GM19438 (cell line): ENCODE data around the gene MUC5AC.
"Not testable (repeated sequence)": the region's sequence is repeated elsewhere in the genome, so short reads cannot be mapped to it uniquely, and the experiment has no call there.

Experiments used
- ATAC-seq: cut with Tn5 transposase; IDR thresholded peaks from one replicate; pipeline ENCODE4 v1.9.1; 2021; ENCODE audit warnings: low read depth; ENCODE audit not compliant: unreplicated experiment

Gene MUC5AC

DNA sequence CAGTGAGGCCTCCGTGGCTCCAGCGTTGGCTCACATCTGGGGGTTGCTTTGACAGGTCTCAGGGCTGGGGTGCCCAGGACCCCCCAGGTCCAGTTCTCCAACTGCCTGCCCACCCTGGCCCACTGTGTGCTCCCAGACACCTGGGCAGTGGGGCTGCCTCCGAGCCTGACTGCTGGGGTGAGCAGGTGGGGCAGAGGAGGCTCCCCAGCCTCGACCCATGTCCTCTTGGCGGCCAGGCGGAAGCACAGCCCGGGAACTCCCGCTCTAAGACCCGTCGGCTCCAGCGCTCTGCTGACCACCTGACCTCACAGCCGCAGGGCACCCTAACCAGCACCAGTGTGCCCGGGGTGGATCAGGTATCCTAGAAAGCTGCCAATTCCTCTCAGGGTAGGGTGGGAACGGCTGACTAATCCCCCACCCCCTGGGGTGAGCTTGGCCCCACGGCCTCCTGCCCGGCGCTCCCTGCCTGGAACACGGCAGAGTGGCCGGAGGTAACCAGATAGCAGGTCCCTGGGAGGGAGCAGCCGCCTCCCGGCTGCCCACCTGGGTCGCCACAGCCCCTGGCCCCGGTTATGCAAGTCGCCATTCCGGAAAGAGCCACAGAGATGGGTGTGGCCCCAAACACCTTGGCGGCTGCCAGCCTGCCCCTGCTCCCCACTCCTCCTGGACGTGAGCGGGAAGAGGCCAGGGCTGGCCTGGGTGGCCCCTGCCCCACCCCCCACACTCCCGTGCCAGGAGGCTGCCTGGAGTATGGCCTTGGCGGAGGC, 45.9 kb downstream of the MUC5AC start:
- no peak for ATAC-seq

DNA sequence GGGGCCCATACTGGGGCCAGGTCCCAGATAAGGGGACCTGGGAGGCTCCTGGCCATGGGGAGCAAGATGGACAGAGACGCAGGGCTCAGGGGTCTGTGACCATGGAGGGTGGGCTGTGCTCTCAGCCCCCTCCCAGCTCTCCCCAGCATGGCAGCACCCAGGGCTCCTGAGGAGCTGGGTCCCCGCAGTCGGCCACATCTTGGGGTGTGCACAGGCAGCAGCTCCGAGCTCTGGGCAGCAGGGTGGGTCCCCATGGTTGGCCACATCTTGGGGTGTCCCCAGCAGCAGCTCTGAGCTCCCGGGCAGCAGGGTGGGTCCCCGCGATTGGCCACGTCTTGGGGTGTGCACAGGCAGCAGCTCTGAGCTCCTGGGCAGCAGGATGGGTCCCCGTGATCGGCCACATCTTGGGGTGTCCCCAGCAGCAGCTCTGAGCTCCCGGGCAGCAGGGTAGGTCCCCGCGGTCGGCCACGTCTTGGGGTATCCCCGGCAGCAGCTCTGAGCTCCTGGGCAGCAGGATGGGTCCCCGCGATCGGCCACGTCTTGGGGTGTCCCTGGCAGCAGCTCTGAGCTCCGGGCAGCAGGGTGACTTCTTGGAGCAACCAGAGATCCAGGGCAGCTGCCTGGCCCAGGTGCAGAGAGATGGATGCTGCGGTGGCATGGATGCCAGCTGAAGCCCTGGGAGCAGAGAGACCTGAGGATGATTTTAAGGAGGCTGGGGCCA, 46.8 kb downstream of the MUC5AC start:
- ATAC-seq = no peak

DNA sequence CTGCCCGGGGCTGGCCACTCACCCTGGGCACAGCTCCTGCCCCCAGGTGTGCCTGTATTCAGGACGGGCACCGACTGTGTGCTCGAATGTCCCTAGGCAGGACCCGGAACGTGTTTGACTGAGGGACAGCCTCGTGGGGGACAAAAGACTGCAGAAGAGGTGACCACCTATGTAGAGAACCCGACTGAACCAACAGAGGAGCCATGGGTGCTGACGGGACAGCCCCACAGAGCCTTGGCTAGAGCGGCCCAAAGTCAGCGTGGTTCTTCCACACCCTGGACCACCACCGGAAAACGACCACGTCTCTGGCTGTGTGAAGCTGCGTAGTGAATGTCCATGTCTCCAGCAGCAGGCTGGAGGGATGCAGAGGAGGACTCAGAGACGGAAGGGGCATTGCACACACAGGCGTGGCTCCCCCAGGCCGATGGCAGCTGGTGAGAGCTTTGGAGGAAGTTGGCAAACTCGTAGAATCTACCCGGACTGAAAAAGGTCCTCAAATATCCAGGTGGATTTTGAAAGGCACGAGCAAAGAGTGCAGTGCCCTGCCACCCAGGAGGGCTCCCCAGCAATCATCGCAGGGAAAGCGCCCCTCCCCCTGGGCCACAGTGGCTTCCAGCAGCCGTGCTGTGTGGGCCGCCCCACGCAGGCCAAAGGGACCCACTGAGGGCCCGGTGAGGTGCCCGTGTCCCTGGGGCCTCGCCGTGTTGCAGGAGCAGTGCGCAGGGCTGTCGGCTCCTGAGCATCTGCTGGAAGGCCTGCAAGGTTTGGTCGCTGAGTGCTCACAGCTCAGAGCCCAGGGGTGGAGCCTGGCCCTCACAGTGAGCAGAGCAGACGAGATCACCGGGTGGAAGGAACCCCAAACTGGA, 47.6 kb downstream of the MUC5AC start:
- ATAC-seq = no peak

DNA sequence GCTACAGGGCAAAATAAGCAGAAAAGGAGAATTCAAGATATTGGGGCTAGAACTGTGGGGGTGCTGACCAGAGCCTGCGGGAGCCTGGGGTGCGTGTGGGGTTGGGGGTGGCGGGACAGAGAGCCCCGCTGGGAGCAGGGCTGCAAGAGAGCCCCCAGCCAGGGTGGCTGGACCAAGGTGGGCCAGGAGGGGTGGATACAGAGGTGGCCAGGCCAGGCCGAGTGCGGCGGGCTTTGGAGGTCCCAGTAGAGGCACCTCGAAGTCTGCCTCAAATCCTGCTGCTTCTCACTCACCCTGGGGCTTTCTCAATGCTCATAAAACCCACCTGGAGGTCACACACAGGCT, 48.2 kb downstream of the MUC5AC start:
- ATAC-seq = no peak

DNA sequence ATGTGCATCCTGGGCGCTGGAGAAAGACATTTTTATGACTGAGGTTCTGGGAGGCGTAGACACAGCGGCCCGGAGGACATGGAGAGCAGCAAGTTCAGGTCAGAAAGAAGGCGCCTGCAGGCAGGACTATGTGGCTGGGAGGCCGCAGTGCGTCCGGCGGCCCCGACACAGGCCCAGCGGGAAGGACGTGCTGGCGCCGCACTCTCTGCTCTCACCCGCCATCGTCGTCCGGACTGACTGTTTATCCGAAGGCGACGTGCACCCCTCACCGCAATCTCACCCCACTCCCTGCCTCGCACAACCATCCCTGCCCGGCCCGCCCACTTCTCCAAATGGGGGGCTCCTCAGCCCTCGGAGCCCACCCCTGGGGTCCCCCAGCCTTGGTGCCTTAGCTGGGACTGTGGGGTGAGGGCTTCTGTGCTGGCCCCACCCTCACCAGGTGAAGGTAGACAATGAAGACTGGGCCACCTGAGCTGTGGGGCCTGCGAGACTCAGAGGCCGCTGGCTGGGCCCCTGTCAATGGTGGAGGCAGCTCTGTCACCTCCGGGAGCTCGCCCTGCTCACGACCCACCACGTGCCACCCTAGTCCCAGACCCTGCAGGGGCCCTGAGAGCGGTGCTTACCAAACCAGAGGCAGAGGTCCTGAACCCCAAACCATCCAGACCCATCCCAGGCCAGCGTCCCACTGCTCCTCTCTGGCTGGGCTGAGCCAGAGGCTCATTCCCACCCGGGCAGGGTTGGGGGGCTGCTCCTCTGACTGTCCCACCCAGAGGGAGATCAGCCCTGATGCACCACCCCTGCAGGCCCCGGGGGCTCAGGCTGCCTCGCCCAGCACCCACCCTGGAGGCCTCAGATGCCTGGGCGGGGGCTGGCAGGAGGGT, 48.9 kb downstream of the MUC5AC start:
- ATAC-seq = no peak

DNA sequence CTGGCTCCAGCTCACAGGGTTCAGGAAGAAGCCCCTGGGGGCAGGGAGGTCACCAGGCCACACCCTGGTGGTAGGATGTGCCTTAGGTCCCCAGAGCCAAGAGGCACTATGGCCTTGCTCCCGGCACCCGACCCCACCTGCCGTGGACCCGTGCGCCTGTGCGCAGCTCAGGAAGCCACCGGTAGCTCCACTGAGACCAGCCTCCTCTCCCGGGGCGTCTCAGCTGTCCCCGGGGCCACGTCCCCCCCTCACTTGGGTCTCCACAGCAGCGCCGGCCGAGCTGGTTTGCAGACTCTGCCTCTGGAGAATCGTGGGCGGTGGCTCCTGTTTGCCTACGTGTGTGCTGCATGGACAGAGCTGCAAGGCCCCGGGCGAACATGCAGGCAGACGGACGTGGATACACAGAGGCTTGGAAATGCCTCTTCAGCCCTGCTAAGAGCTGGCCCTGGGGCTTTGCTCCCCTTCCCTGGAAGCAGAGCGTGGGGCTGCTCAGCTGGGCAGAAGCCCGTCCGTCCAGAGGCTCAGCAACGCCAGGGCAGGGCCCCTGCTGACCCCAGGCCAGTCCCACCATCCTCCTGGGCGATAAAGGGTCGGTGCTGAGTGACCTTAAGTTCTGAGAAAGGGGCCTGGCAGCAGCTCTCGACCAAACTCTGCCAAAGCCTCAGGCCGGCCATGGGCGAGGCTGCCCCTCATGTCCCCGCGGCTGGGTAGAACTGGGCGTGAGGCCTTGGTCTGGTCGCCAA, 49.8 kb downstream of the MUC5AC start:
- no peak for ATAC-seq

DNA sequence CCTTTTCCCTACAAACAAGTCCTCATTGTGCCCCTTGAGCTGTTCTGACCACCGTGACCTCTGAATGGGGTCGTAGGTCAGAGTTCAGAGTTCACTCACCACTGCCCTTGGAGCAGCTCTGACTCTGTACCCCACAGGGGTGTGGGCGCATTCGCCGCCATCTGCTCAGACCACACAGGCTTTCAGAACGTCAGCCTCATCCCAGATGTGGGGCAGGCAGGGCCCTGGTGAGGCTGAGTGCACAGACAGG, 50.3 kb downstream of the MUC5AC start:
- no peak for ATAC-seq

DNA sequence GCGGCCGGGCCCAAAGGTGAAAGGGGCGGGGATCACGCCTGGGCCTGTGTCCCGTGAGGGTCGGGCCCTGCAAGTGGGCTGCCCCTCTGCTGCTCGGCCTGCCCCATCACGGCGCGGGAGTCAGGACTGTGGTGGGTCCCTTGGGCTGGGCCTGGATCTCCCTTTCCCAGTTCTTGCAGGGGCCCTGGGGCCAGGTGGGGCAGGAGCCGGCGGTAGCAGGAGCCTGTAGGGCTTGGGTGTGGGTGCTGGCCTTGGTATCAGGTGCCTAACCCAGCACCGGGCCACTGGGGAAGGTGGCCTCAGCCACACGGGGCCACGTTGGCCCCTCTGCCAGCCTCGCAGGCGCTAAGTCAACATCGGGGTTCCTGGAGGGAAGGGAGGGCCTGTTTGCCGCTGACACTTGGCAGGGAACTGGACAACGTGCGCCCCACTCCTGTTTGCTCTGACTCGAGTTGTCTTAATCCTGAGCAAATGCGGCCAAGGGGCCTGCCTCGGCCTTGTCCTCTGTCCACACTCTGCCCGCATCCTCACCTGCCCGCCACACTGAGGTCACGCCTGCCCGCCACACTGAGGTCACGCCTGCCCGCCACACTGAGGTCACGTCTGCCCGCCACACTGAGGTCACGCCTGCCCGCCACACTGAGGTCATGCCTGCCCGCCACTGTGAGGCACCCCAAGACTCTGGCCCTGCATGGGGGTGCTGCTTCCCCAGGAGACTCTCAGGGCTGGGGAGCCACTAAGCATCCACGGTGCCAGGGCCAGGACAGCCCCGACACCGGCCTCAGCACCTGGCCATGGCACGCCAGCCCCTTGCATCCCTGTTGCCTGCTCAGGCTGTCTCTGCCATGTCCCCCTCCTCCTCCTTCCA, 50.9 kb downstream of the MUC5AC start:
- ATAC-seq = no peak

DNA sequence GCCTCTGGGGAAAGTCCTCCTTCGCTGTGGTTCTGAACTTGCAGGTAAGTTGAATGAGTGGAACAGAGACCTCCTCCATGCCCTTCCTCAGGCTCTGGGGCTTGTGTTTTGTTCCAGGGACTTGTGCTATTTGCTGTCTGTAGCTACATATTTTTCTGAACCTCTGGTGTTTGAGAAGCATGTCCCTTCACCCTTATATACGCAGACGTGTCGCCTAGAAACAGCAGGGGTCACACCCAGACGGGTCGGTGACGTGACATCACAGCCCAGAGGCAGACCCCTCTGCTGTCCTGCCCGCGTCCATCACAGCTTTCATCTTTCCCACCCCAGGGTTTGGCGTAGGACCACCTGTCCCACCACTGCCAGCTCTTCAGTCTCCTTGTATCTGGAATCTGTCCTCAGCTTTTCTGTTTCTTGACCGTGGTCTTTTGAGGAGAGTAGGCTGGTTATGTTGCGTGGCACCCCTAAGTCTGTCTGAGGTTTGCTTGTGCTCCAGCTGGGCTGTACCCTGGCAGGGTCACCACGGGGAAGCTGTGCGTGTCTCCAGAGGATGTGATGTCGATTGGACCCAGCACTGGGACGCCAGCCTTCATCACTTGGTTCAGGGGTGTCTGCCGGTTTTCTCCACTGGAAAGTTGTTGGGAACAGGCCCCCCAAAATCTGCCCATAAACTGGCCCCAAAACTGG, 51.8 kb downstream of the MUC5AC start:
- no peak for ATAC-seq

DNA sequence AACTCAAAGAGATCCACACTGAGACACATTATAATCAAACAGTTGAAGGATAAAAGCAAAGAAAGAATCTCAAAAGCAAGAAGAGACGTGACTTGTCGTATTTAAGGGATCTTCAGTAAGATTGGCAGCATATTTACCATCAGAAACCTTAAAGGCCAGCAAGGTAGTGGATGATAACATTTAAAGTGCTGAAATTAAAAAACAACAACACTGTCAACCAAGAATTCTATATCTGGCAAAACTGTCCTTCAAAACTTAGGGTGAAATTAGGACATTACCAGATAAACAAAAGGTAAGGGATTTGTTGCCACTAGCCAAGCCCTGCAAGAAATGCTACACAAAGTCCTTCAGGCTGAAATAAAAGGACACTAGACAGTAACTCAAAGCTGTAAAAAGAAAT, 54.1 kb downstream of the MUC5AC start:
- ATAC-seq = no peak

DNA sequence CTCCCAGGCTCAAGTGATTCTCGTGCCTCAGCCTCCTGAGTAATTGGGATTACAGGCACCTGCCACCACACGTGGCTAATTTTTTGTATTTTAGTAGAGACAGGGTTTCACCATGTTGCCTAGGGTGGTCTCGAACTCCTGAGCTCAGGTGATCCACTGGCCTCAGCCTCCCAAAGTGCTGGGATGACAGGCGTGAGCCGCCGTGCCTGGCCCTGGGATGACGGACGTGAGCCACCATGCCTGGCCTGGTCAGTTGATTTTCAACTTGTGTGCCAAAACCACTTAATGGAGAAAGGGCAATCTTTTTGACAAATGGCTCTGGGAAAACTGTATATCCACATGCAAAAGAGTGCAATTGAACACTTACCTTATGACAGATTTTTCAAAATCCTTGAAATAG, 58.1 kb downstream of the MUC5AC start:
- not testable (repeated sequence) for ATAC-seq

DNA sequence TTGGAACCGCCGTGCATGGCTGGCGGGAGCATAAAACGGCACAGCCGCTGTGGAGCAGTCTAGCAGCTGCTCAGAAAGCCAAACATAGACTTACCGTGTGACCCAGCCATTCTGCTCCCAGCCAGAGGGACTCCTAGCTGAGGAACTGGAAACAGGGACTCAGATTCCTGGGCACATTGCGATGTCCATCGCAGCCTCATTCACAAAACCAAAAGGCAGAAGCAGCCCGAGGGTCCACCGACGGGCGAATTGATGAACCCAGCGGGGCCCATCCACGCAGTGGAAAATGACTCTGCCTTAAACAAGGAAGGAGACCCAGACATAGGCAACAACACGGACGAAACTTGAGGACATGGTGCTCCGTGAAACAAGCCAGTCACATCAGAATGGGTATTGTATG, 59.4 kb downstream of the MUC5AC start:
- no peak for ATAC-seq

DNA sequence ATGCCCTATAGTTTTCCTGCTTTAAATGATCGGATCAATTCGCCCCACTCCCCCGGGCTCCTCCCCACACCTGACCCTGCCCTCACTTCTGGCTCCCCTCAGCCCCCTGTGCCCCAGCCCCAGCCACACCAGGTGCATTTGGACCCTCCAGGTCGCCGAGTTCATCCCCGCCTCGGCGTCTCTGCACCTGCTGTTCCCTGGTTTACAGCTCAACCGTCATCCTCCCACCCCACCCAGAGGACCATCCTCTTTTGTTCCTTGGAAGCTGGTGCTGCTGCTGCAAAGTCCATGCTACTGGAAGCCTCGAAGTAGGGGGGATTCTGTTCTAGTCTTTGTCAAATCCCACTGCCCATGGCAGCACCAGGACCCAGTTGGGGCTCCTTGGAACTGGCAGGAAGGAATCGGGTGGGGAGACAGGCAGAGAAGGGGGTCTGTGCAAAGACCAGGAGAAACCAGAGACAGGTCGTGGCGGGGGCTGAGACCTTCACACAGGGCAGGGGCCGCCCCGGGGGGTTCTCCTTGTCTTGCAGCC, 60.6 kb downstream of the MUC5AC start:
- no peak for ATAC-seq

DNA sequence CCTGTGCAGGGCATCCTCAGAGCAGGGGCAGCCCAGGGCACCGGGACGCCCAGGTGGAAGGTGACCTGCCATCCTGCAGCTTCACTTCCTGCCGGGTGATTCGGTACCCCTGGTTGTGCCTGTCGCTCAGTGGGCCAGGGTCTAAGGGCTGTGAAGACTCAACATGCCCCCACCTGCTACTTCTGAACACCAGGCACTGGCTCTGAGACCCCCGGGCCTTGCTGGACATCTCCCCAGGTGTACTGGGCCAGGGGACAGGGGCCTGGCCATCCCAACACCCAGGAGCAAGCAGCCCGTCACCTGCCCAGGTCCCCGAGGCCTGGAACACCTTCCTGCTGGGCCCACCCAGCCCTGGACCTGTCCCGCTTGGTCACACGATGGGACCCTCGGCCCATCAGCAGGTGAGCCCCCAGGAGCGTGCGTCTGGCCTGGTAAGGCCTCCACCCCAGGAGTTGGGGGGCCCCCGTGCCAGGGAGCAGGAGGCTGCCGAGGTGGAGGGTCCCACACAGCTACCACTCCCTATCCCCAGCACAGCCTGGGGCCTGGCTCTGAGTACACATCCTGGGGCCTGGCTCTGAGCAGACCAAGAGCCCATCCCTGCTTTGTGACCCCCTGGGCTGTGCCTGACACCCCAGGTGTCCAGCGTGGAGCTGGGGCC, 61.2 kb downstream of the MUC5AC start:
- no peak for ATAC-seq

DNA sequence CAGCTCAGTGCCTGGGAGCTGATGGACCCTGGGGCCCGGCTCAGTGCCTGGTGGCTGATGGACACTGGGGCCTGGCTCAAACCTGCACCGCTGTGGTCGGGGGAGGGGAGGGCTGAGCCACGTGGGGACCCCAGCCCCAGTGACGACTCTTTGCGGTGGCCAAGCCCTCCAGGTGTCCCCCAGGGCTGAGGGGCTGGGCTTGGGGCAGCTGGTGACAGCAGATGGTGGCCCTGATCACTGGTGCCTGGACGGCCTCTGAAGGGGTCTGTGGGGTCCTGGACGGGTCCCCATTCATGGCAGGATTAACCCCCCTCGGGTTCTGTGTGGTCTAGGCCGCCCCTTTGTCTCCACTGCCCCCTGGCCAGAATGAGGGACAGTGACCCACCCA, 61.7 kb downstream of the MUC5AC start:
- no peak for ATAC-seq

DNA sequence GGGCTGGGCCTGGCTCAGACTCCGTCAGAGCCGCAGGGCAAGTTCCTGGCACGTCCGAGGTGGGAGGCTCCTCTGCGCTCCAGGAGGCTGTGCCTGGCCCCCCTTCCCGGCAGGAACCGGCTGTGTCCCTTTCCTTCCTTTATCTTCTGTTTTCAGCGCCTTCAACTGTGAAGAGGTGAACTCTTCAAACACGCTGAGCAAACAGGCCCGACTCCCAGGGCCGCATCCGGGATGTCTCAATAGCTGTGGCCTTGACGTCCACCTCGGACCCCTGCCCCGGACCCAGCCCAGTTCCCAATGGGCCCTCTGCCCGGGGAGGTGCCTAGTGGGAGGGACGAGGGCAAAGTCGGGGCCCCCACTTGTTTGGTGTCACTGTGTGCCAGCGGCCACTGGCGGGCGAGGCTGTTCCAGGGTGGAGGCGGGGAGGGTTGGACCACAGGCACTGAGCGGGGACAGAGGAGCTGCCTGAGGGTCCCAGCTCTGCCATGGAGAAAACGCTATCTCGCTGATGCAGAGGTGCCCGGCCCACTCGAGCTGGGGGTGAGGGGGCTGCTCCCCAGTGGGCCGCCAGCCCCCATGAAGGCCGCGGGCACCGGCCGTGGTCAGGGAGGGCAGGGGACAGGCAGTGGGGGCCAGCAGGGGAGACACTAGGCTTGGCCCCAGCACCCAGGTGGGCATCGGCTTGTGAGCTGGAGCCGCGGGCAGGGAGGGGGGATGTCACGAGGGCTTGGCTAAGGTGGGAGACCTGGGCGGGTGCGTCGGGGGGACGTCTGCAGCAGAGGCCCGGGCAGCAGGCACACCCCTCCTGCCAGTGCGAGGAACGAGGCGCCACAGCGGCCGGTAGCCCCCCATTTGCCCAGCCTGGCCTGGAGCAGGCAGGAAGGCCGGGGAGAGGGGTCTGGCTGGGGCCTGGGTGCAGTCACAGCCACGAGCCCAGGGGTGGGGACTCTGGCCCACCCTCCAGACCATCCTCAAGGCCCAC, 62.4 kb downstream of the MUC5AC start:
- no peak for ATAC-seq
